Measurements from ENCODE around the gene DHX57. TPM values are rescaled to one million over a fixed set of nuclear protein-coding genes. Genes with fewer than 3 reads are reported as not detected.

Gene DHX57
- total RNA-seq, 1 donor from 2014 or later, result 27.0 TPM

- Mint-ChIP-seq H3K27me3 (ENCODE audit: unreplicated experiment) (peaks cover 2% of the 10 kb centered on the region), H3K27ac (ENCODE audit: unreplicated experiment) (no peak overlapping the region), H3K4me1 (ENCODE audit: unreplicated experiment) (no peaks in the 10 kb centered on the region), H3K4me3 (ENCODE audit: unreplicated experiment) (no peak overlapping the region), H3K9me3 (ENCODE audit: unreplicated experiment) (no peaks in the 10 kb centered on the region), H3K36me3 (ENCODE audit: low read depth, unreplicated experiment) (no peaks in the 10 kb centered on the region)
- TF ChIP-seq CTCF (IDR thresholded peaks at IDR 0.05; ENCODE audit: unreplicated experiment), result no peak
- DNase-seq (ENCODE audit: low spot score), result no peak
These were observed 34.1 kb upstream of the DHX57 start for GRCh38 chr2:38909872-38910271.

GRCh38 chr2:38907743-38908562 is 32.2 kb upstream of the DHX57 start:
- Mint-ChIP-seq H3K36me3 (ENCODE audit: low read depth, unreplicated experiment) (no peaks in the 10 kb centered on the region), H3K4me3 (ENCODE audit: unreplicated experiment) (no peak overlapping the region), H3K9me3 (ENCODE audit: unreplicated experiment) (no peaks in the 10 kb centered on the region), H3K27ac (ENCODE audit: unreplicated experiment) (no peak overlapping the region), H3K27me3 (ENCODE audit: unreplicated experiment) (peaks cover 2% of the 10 kb centered on the region), H3K4me1 (ENCODE audit: unreplicated experiment) (no peaks in the 10 kb centered on the region)
- DNase-seq (ENCODE audit: low spot score), result no peak
- no peak for TF ChIP-seq CTCF (IDR thresholded peaks at IDR 0.05; ENCODE audit: unreplicated experiment)

GRCh38 chr2:38907242-38907641 is 31.5 kb upstream of the DHX57 start:
- no peak overlapping the region for H3K4me3 Mint-ChIP-seq (ENCODE audit: unreplicated experiment)

GRCh38 chr2:38905251-38905650 is 29.5 kb upstream of the DHX57 start:
- Mint-ChIP-seq H3K9me3 (ENCODE audit: unreplicated experiment) (no peaks in the 10 kb centered on the region), H3K27ac (ENCODE audit: unreplicated experiment) (no peak overlapping the region), H3K4me1 (ENCODE audit: unreplicated experiment) (no peaks in the 10 kb centered on the region), H3K36me3 (ENCODE audit: low read depth, unreplicated experiment) (no peaks in the 10 kb centered on the region), H3K4me3 (ENCODE audit: unreplicated experiment) (no peak overlapping the region), H3K27me3 (ENCODE audit: unreplicated experiment) (no peaks in the 10 kb centered on the region)
- no peak for DNase-seq (ENCODE audit: low spot score)
- no peak for TF ChIP-seq CTCF (IDR thresholded peaks at IDR 0.05; ENCODE audit: unreplicated experiment)

More at GRCh38 chr2:38907242-38907641, 31.5 kb upstream of the DHX57 start:
- TF ChIP-seq CTCF (IDR thresholded peaks at IDR 0.05; ENCODE audit: unreplicated experiment), result no peak
- Mint-ChIP-seq H3K4me1 (ENCODE audit: unreplicated experiment) (no peaks in the 10 kb centered on the region), H3K36me3 (ENCODE audit: low read depth, unreplicated experiment) (no peaks in the 10 kb centered on the region), H3K27me3 (ENCODE audit: unreplicated experiment) (peaks cover 2% of the 10 kb centered on the region), H3K27ac (ENCODE audit: unreplicated experiment) (no peak overlapping the region), H3K9me3 (ENCODE audit: unreplicated experiment) (no peaks in the 10 kb centered on the region)
- no peak for DNase-seq (ENCODE audit: low spot score)

- H3K4me1 Mint-ChIP-seq (ENCODE audit: unreplicated experiment), result no peaks in the 10 kb centered on the region
- no peaks in the 10 kb centered on the region for H3K36me3 Mint-ChIP-seq (ENCODE audit: low read depth, unreplicated experiment)
- no peak overlapping the region for H3K4me3 Mint-ChIP-seq (ENCODE audit: unreplicated experiment)
- H3K27ac Mint-ChIP-seq (ENCODE audit: unreplicated experiment), result no peak overlapping the region
- no peak for DNase-seq (ENCODE audit: low spot score)
- no peaks in the 10 kb centered on the region for H3K9me3 Mint-ChIP-seq (ENCODE audit: unreplicated experiment)
- TF ChIP-seq CTCF (IDR thresholded peaks at IDR 0.05; ENCODE audit: unreplicated experiment), result no peak
- H3K27me3 Mint-ChIP-seq (ENCODE audit: unreplicated experiment), result peaks cover 2% of the 10 kb centered on the region
These were observed 25.0 kb upstream of the DHX57 start for GRCh38 chr2:38900726-38901125.

Measured in endothelial cell (in vitro differentiated cells).